Suprapubic skin (tissue), 3 donors: Measurements from ENCODE around the gene OR52J3.

Source experiments
- CTCF ChIP-seq, 2 donors: fragments of 200-600 bp in 1 of 2; fragments of 450-650 bp in 1 of 2; sonication (generic) in 1 of 2; IDR thresholded peaks; one replicate each; pipeline ENCODE4 v1.5.1; 2016 to 2019; ENCODE audit warnings: antibody characterized with exemption in 2 of 2, mild to moderate bottlenecking in 1 of 2, moderate library complexity in 1 of 2
- POLR2A ChIP-seq, 2 donors: fragments of 450-650 bp; IDR thresholded peaks; one replicate each; pipeline ENCODE4 v1.6.1; 2017; ENCODE audit warnings: antibody characterized with exemption in 2 of 2, mild to moderate bottlenecking in 2 of 2, moderate library complexity in 2 of 2

- TF ChIP-seq POLR2A (IDR thresholded peaks at IDR 0.05) = no peak
- TF ChIP-seq CTCF (IDR thresholded peaks at IDR 0.05) = no peak
Observed at GRCh38 chr11:5043380-5043779, 2.9 kb upstream of the OR52J3 start.
